Fibroblast of lung (primary cell): ENCODE data around the gene ACOX1. TPM values are rescaled to one million over a fixed set of nuclear protein-coding genes. Genes with fewer than 3 reads are reported as not detected.

Experiments
- DNase-seq, 2 donors: peaks; one replicate each; pipeline versions ENCODE4 v3.0.0 to v3.0.0-alpha.2; 2010; ENCODE audit warnings: low read depth in 2 of 2
- H2AFZ ChIP-seq: 2 replicates; pipeline ENCODE4 v1.5.1; 2012; ENCODE audit warnings: low read length, control low read depth, inconsistent platforms
- H3K27ac ChIP-seq: 2 replicates; pipeline ENCODE4 v1.5.1; 2011; ENCODE audit warnings: low read length, control low read depth; ENCODE audit not compliant: insufficient read depth
- H3K27me3 ChIP-seq: 2 replicates; pipeline ENCODE4 v1.5.1; 2011; ENCODE audit warnings: mild to moderate bottlenecking, low read length; ENCODE audit not compliant: control insufficient read depth, insufficient read depth
- H3K36me3 ChIP-seq: 2 replicates; pipeline ENCODE4 v1.5.1; 2011; ENCODE audit warnings: low read length; ENCODE audit not compliant: control insufficient read depth, insufficient read depth
- H3K4me1 ChIP-seq: 2 replicates; pipeline ENCODE4 v1.5.1; 2011; ENCODE audit warnings: low read length; ENCODE audit not compliant: control insufficient read depth, insufficient read depth; ENCODE audit errors: extremely low read depth
- H3K4me2 ChIP-seq: 2 replicates; pipeline ENCODE4 v1.5.1; 2011; ENCODE audit warnings: low read length, control low read depth; ENCODE audit not compliant: insufficient read depth; ENCODE audit errors: extremely low read depth
- H3K4me3 ChIP-seq, 4 experiments: fragments of 200-600 bp in 1 of 4; sonication (generic) in 1 of 4; replicated peaks in 1 of 4; 2 replicates each; pipeline ENCODE4 v1.5.1; 2011 to 2016; ENCODE audit warnings: low read length in 4 of 4, low read depth in 3 of 4, mild to moderate bottlenecking in 3 of 4, control low read depth in 2 of 4, inconsistent platforms in 1 of 4, mixed read lengths in 1 of 4; ENCODE audit not compliant: insufficient read depth in 1 of 4; ENCODE audit errors: control extremely low read depth in 1 of 4
- H3K79me2 ChIP-seq: 2 replicates; pipeline ENCODE4 v1.5.1; 2012; ENCODE audit warnings: mild to moderate bottlenecking, low read length, inconsistent platforms; ENCODE audit not compliant: control insufficient read depth, insufficient read depth
- H3K9ac ChIP-seq: 2 replicates; pipeline ENCODE4 v1.5.1; 2011; ENCODE audit warnings: mild to moderate bottlenecking, low read length, control low read depth; ENCODE audit not compliant: insufficient read depth
- H3K9me3 ChIP-seq: 2 replicates; pipeline ENCODE4 v1.5.1; 2012; ENCODE audit warnings: low read depth, low read length; ENCODE audit not compliant: control insufficient read depth, insufficient read depth
- H4K20me1 ChIP-seq: 2 replicates; pipeline ENCODE4 v1.5.1; 2011; ENCODE audit warnings: low read length; ENCODE audit not compliant: control insufficient read depth, insufficient read depth; ENCODE audit errors: extremely low read depth
- CTCF ChIP-seq, 2 donors: IDR thresholded peaks in 1 of 2; conservative IDR thresholded peaks in 1 of 2; 1 replicate in 1 of 2; 2 replicates in 1 of 2; pipeline ENCODE4 v1.5.1; 2011 to 2012; ENCODE audit warnings: low read length in 2 of 2, control low read depth in 1 of 2, inconsistent platforms in 1 of 2, low read depth in 1 of 2, mild to moderate bottlenecking in 1 of 2
- EZH2 ChIP-seq: IDR thresholded peaks from 2 replicates; pipeline ENCODE4 v1.5.1; 2012; ENCODE audit warnings: low read length, control low read depth, mild to moderate bottlenecking; ENCODE audit errors: missing control alignments
- polyA plus RNA-seq, 2 donors: library from polyadenylated mRNA; depleted of rRNA in 1 of 2; stranded (reverse) in 1 of 2; unstranded in 1 of 2; fragments of >200 nt; gene quantifications; 2 replicates each; pipeline ENCODE4 v1.2.1, GENCODE V29; 2011 to 2012; ENCODE audit warnings: missing spikeins in 1 of 2
- total RNA-seq: library from RNA; depleted of rRNA; stranded (reverse); fragments of >200 nt; gene quantifications from 2 replicates; pipeline ENCODE4 v1.2.1, GENCODE V29; 2014

The ACOX1 gene
- total and polyA plus RNA-seq, 2 donors (not counting 1 experiment from before 2014, with no cell fraction given) = 30.0 to 70.5 TPM

- H3K4me1 ChIP-seq = no peaks in the 10 kb centered on the region
- no peaks in the 10 kb centered on the region for H3K79me2 ChIP-seq
- H3K9ac ChIP-seq = no peak overlapping the region
- H3K27ac ChIP-seq = no peak overlapping the region
- H3K4me2 ChIP-seq = no peak overlapping the region
- no peak for TF ChIP-seq EZH2
- no peak for TF ChIP-seq CTCF (conservative IDR thresholded peaks at IDR 0.05 in 1 of 2, IDR thresholded peaks at IDR 0.05 in 1 of 2; ENCODE audit: low read depth in 1 of 2, low read length in 2 of 2)
- no peaks in the 10 kb centered on the region for H3K9me3 ChIP-seq
- DNase-seq = no peak
- H2AFZ ChIP-seq = no peak overlapping the region
- peaks cover 4% of the 10 kb centered on the region for H3K27me3 ChIP-seq
- no peaks in the 10 kb centered on the region for H4K20me1 ChIP-seq
- H3K36me3 ChIP-seq = no peaks in the 10 kb centered on the region
- H3K4me3 ChIP-seq = no peak overlapping the region
These were observed 35.9 kb upstream of the ACOX1 start for GRCh38 chr17:76014925-76015261.

- peaks cover 4% of the 10 kb centered on the region for H3K27me3 ChIP-seq
- no peaks in the 10 kb centered on the region for H4K20me1 ChIP-seq
- no peak overlapping the region for H3K9ac ChIP-seq
- no peak overlapping the region for H3K4me3 ChIP-seq
- H3K9me3 ChIP-seq = no peaks in the 10 kb centered on the region
- TF ChIP-seq EZH2 (no peak), CTCF (conservative IDR thresholded peaks at IDR 0.05 in 1 of 2, IDR thresholded peaks at IDR 0.05 in 1 of 2; ENCODE audit: low read depth in 1 of 2, low read length in 2 of 2) (peak; percentile 86 to 87)
- no peaks in the 10 kb centered on the region for H3K4me1 ChIP-seq
- H3K79me2 ChIP-seq = no peaks in the 10 kb centered on the region
- no peak overlapping the region for H3K4me2 ChIP-seq
- no peak overlapping the region for H2AFZ ChIP-seq
- peak; percentile 52 to 64 for DNase-seq
- no peak overlapping the region for H3K27ac ChIP-seq
- H3K36me3 ChIP-seq = no peaks in the 10 kb centered on the region
These were observed 35.3 kb upstream of the ACOX1 start for GRCh38 chr17:76014100-76014924.

GRCh38 chr17:76013377-76013932, 34.5 kb upstream of the ACOX1 start:
- Histone ChIP-seq H3K4me2 (no peak overlapping the region), H3K4me3 (no peak overlapping the region), H3K36me3 (no peaks in the 10 kb centered on the region), H2AFZ (no peak overlapping the region), H3K27ac (no peak overlapping the region), H3K27me3 (peaks cover 4% of the 10 kb centered on the region), H4K20me1 (no peaks in the 10 kb centered on the region), H3K79me2 (no peaks in the 10 kb centered on the region), H3K4me1 (no peaks in the 10 kb centered on the region), H3K9me3 (no peaks in the 10 kb centered on the region), H3K9ac (no peak overlapping the region)
- DNase-seq = no peak
- TF ChIP-seq EZH2 = no peak
- no peak for TF ChIP-seq CTCF (conservative IDR thresholded peaks at IDR 0.05 in 1 of 2, IDR thresholded peaks at IDR 0.05 in 1 of 2; ENCODE audit: low read depth in 1 of 2, low read length in 2 of 2)
